ENCODE measurements around the gene COPA.
"Not testable (repeated sequence)": the region's sequence is repeated elsewhere in the genome, so short reads cannot be mapped to it uniquely, and the experiment has no call there.

Gene COPA

DNA sequence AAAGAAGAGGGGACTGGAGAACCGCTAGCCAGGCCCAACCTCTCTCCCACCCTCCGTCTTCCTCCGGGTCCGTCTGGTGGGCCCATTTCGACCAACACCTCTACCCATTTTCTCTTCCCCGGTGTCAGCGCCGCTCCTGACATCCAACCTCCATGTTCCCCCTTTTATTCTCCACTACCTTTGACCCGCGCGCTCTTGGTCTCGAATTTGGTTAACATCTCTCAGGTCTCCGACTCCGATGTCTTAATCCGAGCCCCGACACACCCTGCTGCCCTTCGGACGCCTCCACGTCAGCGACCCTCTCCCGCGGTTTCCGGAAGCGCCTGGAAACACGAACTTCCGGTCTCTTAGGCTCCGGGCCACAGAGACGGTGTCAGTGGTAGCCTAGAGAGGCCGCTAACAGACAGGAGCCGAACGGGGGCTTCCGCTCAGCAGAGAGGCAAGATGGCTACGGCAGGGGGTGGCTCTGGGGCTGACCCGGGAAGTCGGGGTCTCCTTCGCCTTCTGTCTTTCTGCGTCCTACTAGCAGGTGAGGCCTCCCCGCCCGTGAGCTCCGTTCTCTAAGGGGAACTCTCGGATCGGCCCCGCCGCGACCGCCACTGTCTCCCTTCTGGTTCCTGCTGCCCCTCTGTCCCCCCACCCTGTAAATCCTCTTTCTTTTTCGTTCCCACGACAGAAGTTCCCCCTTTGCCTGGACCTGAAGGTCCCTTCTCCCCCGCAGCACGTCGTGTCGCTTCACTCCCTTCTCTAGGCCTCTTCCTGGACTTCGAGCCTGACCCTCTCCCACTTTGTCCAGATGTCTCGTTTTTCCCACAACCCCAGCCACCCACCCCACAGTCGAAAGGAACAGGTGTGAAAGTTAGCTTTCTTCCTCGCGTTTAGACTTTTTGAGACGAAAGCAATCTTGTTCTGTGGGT lies at the start of gene COPA, which contains the start of gene NCSTN:
Gene COPA (minus strand): TSS at position 298 of the 917 bp plus-strand sequence. CDS start 80 bp downstream, at position 218.
Gene NCSTN (plus strand): TSS at position 431 of the 917 bp plus-strand sequence. CDS start 14 bp downstream, at position 445.
- DNase-seq (ENCODE audit: low read depth): peak; percentile 90

DNA sequence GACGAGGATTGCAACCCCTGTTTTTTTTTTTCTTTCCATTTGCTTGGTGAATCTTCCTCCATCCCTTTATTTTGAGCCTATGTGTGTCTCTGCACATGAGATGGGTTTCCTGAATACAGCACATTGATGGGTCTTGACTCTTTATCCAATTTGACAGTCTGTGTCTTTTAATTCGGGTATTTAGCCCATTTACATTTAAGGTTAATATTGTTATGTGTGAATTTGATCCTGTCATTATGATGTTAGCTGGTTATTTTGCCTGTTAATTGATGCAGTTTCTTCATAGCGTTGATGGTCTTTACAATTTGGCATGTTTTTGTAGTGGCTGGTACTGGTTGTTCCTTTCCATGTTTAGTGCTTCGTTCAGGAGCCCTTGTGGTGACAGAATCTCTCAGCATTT lies 45.4 kb upstream of the COPA start:
- not testable (repeated sequence) for DNase-seq (ENCODE audit: low read depth)

- not testable (repeated sequence) for DNase-seq (ENCODE audit: low read depth)
Measured at GRCh38 chr1:160384812-160385211, 41.8 kb upstream of the COPA start.

- no peak for DNase-seq (ENCODE audit: low read depth)
Measured at GRCh38 chr1:160377585-160378206, 34.6 kb upstream of the COPA start.

GRCh38 chr1:160376525-160377131 lies 33.6 kb upstream of the COPA start:
- DNase-seq (ENCODE audit: low read depth): peak; percentile 54

- peak; percentile 64 for DNase-seq (ENCODE audit: low read depth)
Measured at GRCh38 chr1:160375788-160376524, 32.9 kb upstream of the COPA start.

DNA sequence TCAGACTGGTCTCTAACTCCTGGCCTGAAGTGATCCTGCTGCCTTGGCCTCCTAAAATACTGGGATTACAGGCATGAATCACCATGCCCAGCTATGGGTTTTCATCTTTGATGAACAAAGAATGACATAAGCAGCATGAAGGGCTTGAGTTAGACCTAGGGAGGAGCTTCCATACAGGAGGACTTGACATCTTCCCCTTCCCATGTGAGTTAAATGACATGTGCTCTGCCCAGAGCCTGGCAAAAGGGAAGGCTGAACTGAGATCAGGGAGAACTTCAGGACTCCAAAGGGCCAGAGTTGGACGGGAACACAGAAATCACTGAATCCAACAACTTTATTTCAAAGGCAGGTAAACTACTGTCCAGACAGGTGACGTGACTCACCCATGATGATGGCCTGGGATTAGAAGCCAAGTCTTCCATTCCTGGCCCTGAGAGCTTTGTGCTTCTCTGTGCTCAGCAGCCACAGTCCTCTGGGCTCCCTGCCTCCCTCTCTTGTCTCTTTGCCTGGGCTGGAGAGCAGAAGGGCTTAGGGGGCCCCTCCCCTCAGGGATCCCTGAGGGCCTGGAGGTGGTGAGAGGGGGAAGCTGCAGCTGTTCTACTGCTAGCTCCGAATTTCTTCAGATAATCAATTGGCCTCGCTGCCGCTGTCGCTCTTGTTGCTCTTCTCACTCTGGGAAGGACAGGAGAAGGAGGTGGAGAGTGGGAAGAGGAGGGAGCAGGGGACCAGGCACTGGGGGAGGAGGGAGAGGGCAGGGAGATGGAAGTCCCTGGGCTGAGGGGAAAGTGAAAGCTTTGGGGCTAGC lies 31.5 kb upstream of the COPA start:
- DNase-seq (ENCODE audit: low read depth): no peak

- no peak for DNase-seq (ENCODE audit: low read depth)
Measured at GRCh38 chr1:160373696-160374095, 30.6 kb upstream of the COPA start.

DNA sequence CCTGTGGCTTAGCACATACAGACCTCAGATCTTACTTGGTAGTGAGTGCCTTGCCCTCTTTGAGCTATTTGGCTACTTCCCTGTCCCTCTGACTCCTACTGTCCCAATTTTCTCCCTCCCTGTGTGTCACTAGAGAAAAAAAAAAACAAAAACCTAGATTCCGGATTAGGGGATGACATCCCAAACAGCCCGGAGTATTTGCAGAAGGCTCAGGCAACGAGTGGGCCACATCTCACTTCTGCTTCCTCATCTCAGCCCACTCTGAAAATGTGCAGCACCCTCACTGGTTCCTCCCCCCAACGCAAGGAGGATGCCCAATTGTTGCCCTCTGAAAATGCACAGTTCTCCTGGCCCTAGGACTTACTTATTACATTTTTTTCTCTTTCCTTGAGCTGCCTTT lies 28.7 kb upstream of the COPA start:
- no peak for DNase-seq (ENCODE audit: low read depth)

DNA sequence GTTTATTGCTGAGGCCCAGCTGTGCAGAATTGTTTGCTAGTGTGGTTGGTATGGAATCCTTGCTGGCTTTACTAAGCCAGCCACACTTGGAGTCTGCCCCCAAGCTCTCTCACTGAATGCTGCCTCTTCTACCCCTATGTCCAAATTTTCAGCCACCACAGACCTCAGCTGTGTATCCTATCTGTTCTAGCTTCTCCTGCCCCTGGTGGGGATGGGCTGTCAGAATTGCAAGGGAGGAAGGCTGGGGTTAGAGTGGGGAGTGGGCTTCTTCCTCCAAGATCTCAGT lies 28.2 kb upstream of the COPA start:
- no peak for DNase-seq (ENCODE audit: low read depth)

DNA sequence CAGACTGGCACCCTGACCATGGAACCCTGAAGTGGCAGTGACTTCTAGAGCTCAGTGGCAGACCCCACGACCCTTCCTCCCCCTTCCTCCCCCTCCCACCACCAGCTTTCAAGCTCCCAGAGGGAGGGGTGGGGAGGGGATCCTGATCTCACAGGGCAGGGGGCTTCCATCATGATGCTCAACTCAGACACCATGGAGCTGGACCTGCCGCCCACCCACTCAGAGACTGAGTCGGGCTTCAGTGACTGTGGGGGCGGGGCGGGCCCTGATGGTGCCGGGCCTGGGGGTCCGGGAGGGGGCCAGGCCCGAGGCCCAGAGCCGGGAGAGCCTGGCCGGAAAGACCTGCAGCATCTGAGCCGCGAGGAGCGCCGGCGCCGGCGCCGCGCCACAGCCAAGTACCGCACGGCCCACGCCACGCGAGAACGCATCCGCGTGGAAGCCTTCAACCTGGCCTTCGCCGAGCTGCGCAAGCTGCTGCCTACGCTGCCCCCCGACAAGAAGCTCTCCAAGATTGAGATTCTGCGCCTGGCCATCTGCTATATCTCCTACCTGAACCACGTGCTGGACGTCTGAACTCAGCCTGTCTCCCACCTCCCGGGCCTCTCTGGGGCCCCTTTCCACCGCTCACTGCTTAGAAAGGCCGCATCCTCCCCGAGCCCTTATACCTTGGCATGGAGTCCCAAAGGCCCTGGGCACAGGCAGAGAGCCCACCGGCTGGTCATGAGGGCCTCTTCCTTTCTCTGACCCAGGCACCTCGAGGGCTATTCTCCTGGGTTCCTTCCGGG lies 27.7 kb upstream of the COPA start:
- no peak for DNase-seq (ENCODE audit: low read depth)

- DNase-seq (ENCODE audit: low read depth): no peak
Measured at GRCh38 chr1:160369087-160369486, 26.0 kb upstream of the COPA start.

- DNase-seq (ENCODE audit: low read depth): peak; percentile 54
Measured at GRCh38 chr1:160367934-160368923, 25.2 kb upstream of the COPA start.

GRCh38 chr1:160367516-160367900 lies 24.5 kb upstream of the COPA start:
- DNase-seq (ENCODE audit: low read depth): no peak

DNA sequence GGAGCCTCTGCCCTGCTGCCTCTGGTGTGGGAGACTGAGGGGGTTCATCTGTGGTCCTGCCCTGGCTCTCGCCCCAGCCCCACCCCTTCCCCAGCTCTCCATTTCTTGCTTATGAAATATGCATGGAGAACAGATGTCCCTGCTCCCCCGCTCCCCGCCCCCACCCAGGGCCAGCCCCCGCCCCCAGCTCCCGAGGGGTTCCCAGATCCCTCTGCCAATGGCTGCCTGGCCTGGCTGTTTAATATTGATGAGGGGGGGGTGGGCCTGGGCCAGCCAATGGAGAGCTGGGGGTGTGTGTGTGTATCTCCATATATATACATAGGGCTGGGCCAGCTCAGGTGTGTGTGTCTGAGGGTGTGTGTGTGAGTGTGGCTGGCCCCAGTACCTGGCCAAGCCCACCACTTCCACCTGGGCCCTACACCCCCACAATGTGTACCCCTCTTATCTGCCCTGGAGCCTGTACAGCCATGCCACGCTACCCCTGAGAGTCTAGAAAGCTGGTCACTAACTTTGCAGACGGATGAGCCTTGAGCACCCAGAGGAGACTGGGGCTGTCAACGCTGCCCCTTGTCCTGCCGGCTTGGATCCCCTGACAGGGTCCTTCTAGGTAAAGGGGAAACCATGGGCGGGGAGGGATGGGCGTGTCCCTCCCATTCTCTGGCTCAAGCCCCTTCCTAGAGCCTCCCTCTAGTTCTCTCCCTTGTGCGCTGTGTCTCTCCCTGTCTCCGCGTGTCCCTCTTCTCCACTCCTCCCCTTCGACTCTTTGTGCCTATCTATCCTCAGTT lies 23.9 kb upstream of the COPA start, which contains the start of gene NHLH1:
Gene NHLH1 (plus strand): TSS at position 341 of the 785 bp plus-strand sequence. CDS start 3,661 bp downstream, outside the sequence.
- no peak for DNase-seq (ENCODE audit: low read depth)

- DNase-seq (ENCODE audit: low read depth): no peak
Measured at GRCh38 chr1:160365325-160365724, 22.3 kb upstream of the COPA start.

DNA sequence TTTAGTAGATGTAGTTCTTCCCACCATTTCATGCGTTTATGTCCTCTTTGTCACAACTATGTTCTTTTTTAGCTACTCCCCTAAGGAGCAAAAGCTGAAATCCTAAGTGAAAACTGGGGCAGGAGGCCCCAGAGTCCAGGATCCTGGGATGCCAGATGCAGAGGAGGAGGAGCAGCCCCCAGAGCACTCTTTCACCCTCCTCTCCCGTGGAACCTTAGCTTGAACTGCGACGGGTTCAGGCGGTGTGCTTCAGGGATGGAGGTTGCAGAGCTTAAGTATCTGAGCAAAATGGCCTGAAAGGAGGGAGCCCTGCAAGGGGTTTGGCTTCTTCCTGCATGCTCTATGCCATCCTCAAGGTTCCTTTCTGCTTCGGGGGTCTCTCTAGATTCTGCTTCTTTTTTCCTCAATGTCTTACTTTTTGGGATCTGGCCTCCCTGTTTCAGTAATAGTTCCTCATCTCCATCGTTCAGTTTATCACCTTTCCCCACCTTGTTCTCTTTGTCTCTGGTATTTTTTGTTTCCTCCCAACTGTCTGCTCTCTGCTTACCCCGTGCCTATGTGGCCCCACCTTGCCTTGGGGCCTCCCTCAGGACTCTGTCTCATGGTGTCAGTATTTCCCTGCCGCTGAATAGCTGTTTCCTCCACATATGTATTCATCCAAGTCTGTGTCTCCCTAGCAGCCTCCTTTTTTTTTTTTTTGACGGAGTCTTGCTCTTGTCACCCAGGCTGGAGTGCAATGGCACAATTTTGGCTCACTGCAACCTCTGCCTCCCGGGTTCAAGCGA lies 21.1 kb upstream of the COPA start:
- DNase-seq (ENCODE audit: low read depth): no peak

GRCh38 chr1:160363010-160363409 lies 20.0 kb upstream of the COPA start:
- no peak for DNase-seq (ENCODE audit: low read depth)

Measured in CMK (cell line).